SJCRH30 (cell line): ENCODE results near the gene TRMT44. TPM values are rescaled to one million over a fixed set of nuclear protein-coding genes. Genes with fewer than 3 reads are reported as not detected.
A peak's percentile ranks its signal among the peaks of the same experiment; 100 is the strongest.

ENCODE experiments used
- DNase-seq, 2 experiments: peaks; one replicate each; pipeline ENCODE4 v3.0.0-alpha.2; 2015 to 2020
- H3K27ac ChIP-seq: fragments of 250-450 bp; sonication (Bioruptor Pico); 2 replicates; pipeline ENCODE4 v1.5.1; 2020; ENCODE audit warnings: mild to moderate bottlenecking, moderate library complexity
- H3K27me3 ChIP-seq: fragments of 250-450 bp; sonication (Bioruptor Pico); 2 replicates; pipeline ENCODE4 v1.5.1; 2020; ENCODE audit warnings: mild to moderate bottlenecking, moderate library complexity
- H3K36me3 ChIP-seq: fragments of 250-450 bp; sonication (Bioruptor Pico); 2 replicates; pipeline ENCODE4 v1.5.1; 2020; ENCODE audit warnings: mild to moderate bottlenecking, moderate library complexity
- H3K4me1 ChIP-seq: fragments of 250-450 bp; sonication (Bioruptor Pico); 2 replicates; pipeline ENCODE4 v1.5.1; 2020; ENCODE audit warnings: mild to moderate bottlenecking, moderate library complexity
- H3K4me3 ChIP-seq: fragments of 250-450 bp; sonication (Bioruptor Pico); 2 replicates; pipeline ENCODE4 v1.5.1; 2020; ENCODE audit warnings: mild to moderate bottlenecking, moderate library complexity
- H3K9me3 ChIP-seq: fragments of 250-450 bp; sonication (Bioruptor Pico); replicated peaks from 2 replicates; pipeline ENCODE4 v1.5.1; 2020; ENCODE audit warnings: mild to moderate bottlenecking, moderate library complexity
- total RNA-seq: library from RNA; depleted of rRNA; stranded (reverse); fragments of >200 nt; shearing (Covaris generic); gene quantifications from 2 replicates; pipeline ENCODE4 v1.2.3, GENCODE V29; 2014

TRMT44 gene
- total RNA-seq, 1 experiment from 2014 or later = 14.3 TPM

- peaks cover 5% of the 10 kb centered on the region; the same call in 1 of the 2 replicates for H3K4me1 ChIP-seq
- DNase-seq = no peak
- H3K36me3 ChIP-seq = no peaks in the 10 kb centered on the region
- H3K4me3 ChIP-seq = no peak overlapping the region
- no peaks in the 10 kb centered on the region for H3K9me3 ChIP-seq
- H3K27ac ChIP-seq = no peak overlapping the region
- no peaks in the 10 kb centered on the region for H3K27me3 ChIP-seq
These were observed 3.3 kb upstream of the TRMT44 start for GRCh38 chr4:8437281-8437680.

GRCh38 chr4:8438743-8439142 is 1.8 kb upstream of the TRMT44 start:
- no peaks in the 10 kb centered on the region for H3K36me3 ChIP-seq
- H3K4me1 ChIP-seq = peaks cover 5% of the 10 kb centered on the region; the same call in 1 of the 2 replicates
- H3K27me3 ChIP-seq = no peaks in the 10 kb centered on the region
- no peak overlapping the region for H3K4me3 ChIP-seq
- DNase-seq = no peak
- H3K9me3 ChIP-seq = no peaks in the 10 kb centered on the region
- no peak overlapping the region for H3K27ac ChIP-seq

- Histone ChIP-seq H3K36me3 (no peaks in the 10 kb centered on the region), H3K4me3 (no peak overlapping the region), H3K4me1 (peaks cover 5% of the 10 kb centered on the region; the same call in 1 of the 2 replicates), H3K27me3 (no peaks in the 10 kb centered on the region), H3K27ac (no peak overlapping the region), H3K9me3 (no peaks in the 10 kb centered on the region)
- no peak for DNase-seq
These were observed 1.4 kb upstream of the TRMT44 start for GRCh38 chr4:8439168-8439567.

DNA sequence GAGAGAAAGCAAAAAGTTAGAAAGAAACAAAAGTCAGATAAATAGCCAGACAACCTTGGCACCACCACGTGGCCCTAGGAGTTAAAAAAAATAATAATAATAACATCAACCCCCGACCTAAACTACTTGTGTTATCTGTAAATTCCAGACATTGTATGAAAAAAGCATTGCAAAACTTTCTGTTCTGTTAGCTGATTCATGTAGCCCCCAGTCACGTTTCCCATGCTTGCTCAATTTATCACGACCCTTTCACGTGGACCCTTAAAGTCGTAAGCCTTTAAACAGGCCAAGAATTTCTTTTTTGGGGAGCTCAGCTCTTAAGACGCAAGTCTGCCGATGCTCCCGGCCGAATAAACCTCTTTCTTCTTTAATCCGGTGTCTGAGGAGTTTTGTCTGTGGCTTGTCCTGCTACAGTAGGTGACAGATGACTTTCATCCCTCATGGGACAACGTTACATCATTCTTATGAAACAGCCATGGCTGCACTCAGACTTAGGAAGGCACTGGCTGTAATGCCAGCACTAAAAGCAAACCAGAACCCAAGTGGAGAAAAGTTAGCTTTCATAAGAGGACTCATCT is 574 bp upstream of the TRMT44 start:
- Histone ChIP-seq H3K27me3 (no peaks in the 10 kb centered on the region), H3K27ac (peak overlapping the region; percentile 67), H3K4me3 (peak overlapping the region; percentile 86), H3K36me3 (no peaks in the 10 kb centered on the region), H3K9me3 (no peaks in the 10 kb centered on the region), H3K4me1 (peaks cover 5% of the 10 kb centered on the region; the same call in 1 of the 2 replicates)
- peak in 1 of 2 experiments; percentile 25 for DNase-seq

DNA sequence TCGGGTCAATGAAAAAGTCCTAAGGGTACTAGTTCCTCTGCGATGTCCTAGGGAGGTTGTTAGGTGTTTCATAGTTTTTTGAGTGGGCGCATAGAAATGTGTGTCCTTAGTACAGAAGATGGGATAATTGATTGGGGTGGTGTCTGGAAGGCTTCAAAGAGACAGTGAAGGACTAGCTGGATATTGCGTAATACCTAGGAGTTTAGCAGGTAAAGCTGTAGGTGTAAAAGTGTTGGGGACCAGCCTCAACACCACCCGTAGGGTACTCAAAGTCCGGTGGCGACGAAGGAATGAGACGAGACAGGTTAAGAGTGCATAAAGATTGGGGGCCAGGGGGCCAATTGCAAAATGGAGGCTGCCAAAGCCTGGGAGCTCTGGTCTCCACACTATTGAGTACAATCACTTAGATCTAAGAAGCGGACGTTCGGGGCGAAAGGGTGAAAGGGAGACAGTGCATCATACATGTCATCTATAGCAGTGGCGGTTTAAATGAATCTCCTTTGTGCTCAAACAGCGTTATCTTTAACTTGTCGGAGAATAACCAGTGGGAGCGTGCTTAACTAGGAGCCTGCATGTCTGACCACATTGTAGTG is 1.0 kb downstream of the TRMT44 start:
- Histone ChIP-seq H3K4me1 (peaks cover 5% of the 10 kb centered on the region; the same call in 1 of the 2 replicates), H3K27me3 (no peaks in the 10 kb centered on the region), H3K36me3 (peaks cover 6% of the 10 kb centered on the region), H3K9me3 (no peaks in the 10 kb centered on the region), H3K27ac (no peak overlapping the region), H3K4me3 (peak overlapping the region; percentile 86)
- DNase-seq = no peak

DNA sequence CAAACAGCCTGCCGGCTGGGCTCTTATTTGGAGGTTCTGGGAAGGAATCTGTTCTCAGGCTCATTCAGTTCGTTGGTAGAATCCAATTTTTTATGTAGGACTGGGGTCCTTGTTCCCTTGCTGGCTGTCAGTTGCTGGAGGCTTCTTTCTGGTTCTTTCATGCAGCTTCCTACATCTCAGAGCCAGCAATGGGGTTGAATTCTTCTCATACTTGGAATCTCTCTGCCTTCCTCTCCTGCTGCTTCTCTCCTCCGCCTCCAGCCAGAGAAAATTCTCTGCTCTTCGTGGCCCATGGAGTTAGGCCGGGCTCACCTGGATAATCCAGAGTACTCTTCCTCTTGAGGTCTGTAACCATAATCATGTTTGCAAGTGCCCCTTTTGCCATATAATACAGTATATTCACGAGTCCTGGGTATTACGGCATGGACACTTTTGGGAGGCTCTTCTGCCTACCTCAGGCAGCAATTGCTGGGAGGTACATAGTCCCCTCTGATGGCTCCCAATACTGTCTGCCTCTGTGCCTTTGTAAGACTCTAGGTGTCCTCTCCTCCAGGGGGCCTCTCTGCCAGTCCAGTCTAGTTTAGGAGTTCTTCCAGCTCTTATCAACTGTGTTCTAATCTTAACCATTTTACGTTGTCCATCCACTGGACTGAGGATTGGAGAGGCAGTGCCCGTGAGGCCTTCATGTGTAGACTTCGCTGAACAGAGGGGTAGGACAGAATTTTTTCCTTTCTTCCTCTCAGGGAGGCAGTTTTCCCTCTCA is 2.2 kb downstream of the TRMT44 start:
- H3K9me3 ChIP-seq = no peaks in the 10 kb centered on the region
- no peaks in the 10 kb centered on the region for H3K27me3 ChIP-seq
- H3K4me1 ChIP-seq = peaks cover 5% of the 10 kb centered on the region; the same call in 1 of the 2 replicates
- H3K4me3 ChIP-seq = no peak overlapping the region
- no peak for DNase-seq
- peaks cover 9% of the 10 kb centered on the region for H3K36me3 ChIP-seq
- no peak overlapping the region for H3K27ac ChIP-seq

- DNase-seq = no peak
- peaks cover 9% of the 10 kb centered on the region for H3K36me3 ChIP-seq
- peaks cover 5% of the 10 kb centered on the region; the same call in 1 of the 2 replicates for H3K4me1 ChIP-seq
- H3K9me3 ChIP-seq = no peaks in the 10 kb centered on the region
- H3K4me3 ChIP-seq = no peak overlapping the region
- H3K27ac ChIP-seq = no peak overlapping the region
- H3K27me3 ChIP-seq = no peaks in the 10 kb centered on the region
These were observed 3.2 kb downstream of the TRMT44 start for GRCh38 chr4:8443801-8444200.

DNA sequence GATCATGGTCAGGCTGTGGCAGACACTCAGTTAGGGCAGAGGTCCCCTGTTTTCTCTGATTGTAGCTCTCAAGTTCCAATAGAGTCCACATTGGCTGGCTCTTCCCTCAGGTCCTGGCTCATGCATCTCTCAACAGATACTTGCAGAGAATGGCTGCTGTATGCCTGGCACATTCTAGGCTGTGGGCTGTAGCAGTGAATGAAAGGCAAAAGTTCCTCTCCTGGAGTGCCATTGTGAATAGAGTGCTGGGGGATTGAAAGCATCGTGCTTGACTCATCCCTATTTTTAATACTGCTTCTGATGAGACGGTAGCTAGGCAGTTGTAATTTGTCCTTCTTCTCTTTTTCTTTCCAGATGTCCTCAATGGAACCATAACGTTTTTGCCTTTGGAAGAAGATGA is 5.5 kb downstream of the TRMT44 start:
- Histone ChIP-seq H3K36me3 (peaks cover 16% of the 10 kb centered on the region), H3K9me3 (no peaks in the 10 kb centered on the region), H3K4me3 (no peak overlapping the region), H3K27me3 (no peaks in the 10 kb centered on the region), H3K4me1 (peaks cover 5% of the 10 kb centered on the region; the same call in 1 of the 2 replicates), H3K27ac (no peak overlapping the region)
- DNase-seq = no peak

GRCh38 chr4:8451440-8452182 is 11.0 kb downstream of the TRMT44 start:
- H3K27me3 ChIP-seq = no peaks in the 10 kb centered on the region
- no peaks in the 10 kb centered on the region for H3K9me3 ChIP-seq
- no peak overlapping the region for H3K4me3 ChIP-seq
- DNase-seq = no peak
- peaks cover 54% of the 10 kb centered on the region for H3K36me3 ChIP-seq
- no peak overlapping the region for H3K27ac ChIP-seq
- no peaks in the 10 kb centered on the region for H3K4me1 ChIP-seq

GRCh38 chr4:8453957-8454356 is 13.4 kb downstream of the TRMT44 start:
- no peaks in the 10 kb centered on the region for H3K4me1 ChIP-seq
- DNase-seq = no peak
- no peaks in the 10 kb centered on the region for H3K27me3 ChIP-seq
- no peak overlapping the region for H3K4me3 ChIP-seq
- H3K27ac ChIP-seq = no peak overlapping the region
- H3K9me3 ChIP-seq = no peaks in the 10 kb centered on the region
- H3K36me3 ChIP-seq = peaks cover 57% of the 10 kb centered on the region

- H3K36me3 ChIP-seq = peaks cover 37% of the 10 kb centered on the region
- no peaks in the 10 kb centered on the region for H3K27me3 ChIP-seq
These were observed 17.2 kb downstream of the TRMT44 start for GRCh38 chr4:8457646-8458252.

GRCh38 chr4:8459867-8460445 is 19.4 kb downstream of the TRMT44 start:
- H3K27ac ChIP-seq = no peak overlapping the region
- H3K36me3 ChIP-seq = peaks cover 29% of the 10 kb centered on the region

More at GRCh38 chr4:8457646-8458252, 17.2 kb downstream of the TRMT44 start:
- no peak overlapping the region for H3K4me3 ChIP-seq
- no peaks in the 10 kb centered on the region for H3K4me1 ChIP-seq
- no peak overlapping the region for H3K27ac ChIP-seq
- no peak for DNase-seq
- H3K9me3 ChIP-seq = no peaks in the 10 kb centered on the region

GRCh38 chr4:8461086-8461485 is 20.5 kb downstream of the TRMT44 start:
- peaks cover 22% of the 10 kb centered on the region for H3K36me3 ChIP-seq
- no peak for DNase-seq
- no peak overlapping the region for H3K27ac ChIP-seq
- H3K4me1 ChIP-seq = no peaks in the 10 kb centered on the region
- H3K27me3 ChIP-seq = no peaks in the 10 kb centered on the region
- H3K9me3 ChIP-seq = no peaks in the 10 kb centered on the region
- H3K4me3 ChIP-seq = no peak overlapping the region

More at GRCh38 chr4:8459867-8460445, 19.4 kb downstream of the TRMT44 start:
- DNase-seq = no peak
- no peaks in the 10 kb centered on the region for H3K27me3 ChIP-seq
- no peaks in the 10 kb centered on the region for H3K4me1 ChIP-seq
- H3K4me3 ChIP-seq = no peak overlapping the region
- H3K9me3 ChIP-seq = no peaks in the 10 kb centered on the region

- H3K36me3 ChIP-seq = peaks cover 19% of the 10 kb centered on the region
- H3K4me1 ChIP-seq = no peaks in the 10 kb centered on the region
- no peak for DNase-seq
- no peaks in the 10 kb centered on the region for H3K27me3 ChIP-seq
- no peak overlapping the region for H3K27ac ChIP-seq
- H3K9me3 ChIP-seq = no peaks in the 10 kb centered on the region
- no peak overlapping the region for H3K4me3 ChIP-seq
These were observed 21.0 kb downstream of the TRMT44 start for GRCh38 chr4:8461616-8462015.
